K562 (cell line): Measurements from ENCODE around the gene ZMAT2. TPM values are rescaled to one million over a fixed set of nuclear protein-coding genes. Genes with fewer than 3 reads are reported as not detected.

Experiments
- BCLAF1 ChIP-seq, 2 experiments: fragments of 450-650 bp in 1 of 2; IDR thresholded peaks; 2 replicates each; pipeline ENCODE4 v1.6.1; 2011 to 2017; ENCODE audit warnings: low read depth in 2 of 2, antibody characterized with exemption in 1 of 2, borderline replicate concordance in 1 of 2, low read length in 1 of 2, mild to moderate bottlenecking in 1 of 2, mixed read lengths in 1 of 2; ENCODE audit not compliant: control insufficient read depth in 1 of 2
- MGA ChIP-seq: fragments of 450-650 bp; IDR thresholded peaks from 2 replicates; pipeline ENCODE4 v1.6.1; 2016; ENCODE audit warnings: mild to moderate bottlenecking, moderate library complexity
- MNT ChIP-seq, 2 experiments: fragments of 450-650 bp; conservative IDR thresholded peaks; 2 replicates each; pipeline ENCODE4 v1.6.1; 2017; ENCODE audit warnings: mild to moderate bottlenecking in 2 of 2, moderate library complexity in 2 of 2
- MYNN ChIP-seq, 2 experiments: sonication (generic); formaldehyde crosslinking in 1 of 2; IDR thresholded peaks; 2 replicates each; pipeline versions ENCODE4 v1.5.0 to v1.6.1; 2016 to 2020; ENCODE audit warnings: antibody characterized with exemption in 1 of 2, missing genetic modification reagents in 1 of 2
- PHB2 ChIP-seq: fragments of 450-650 bp; IDR thresholded peaks from 2 replicates; pipeline ENCODE4 v1.6.1; 2017; ENCODE audit warnings: low read depth
- RFX5 ChIP-seq: IDR thresholded peaks from 2 replicates; pipeline ENCODE4 v1.6.1; 2011; ENCODE audit warnings: low read depth, mild to moderate bottlenecking, improper control_type of control experiment, low read length
- SRSF9 ChIP-seq: fragments of 200-400 bp; formaldehyde crosslinking; IDR thresholded peaks from 2 replicates; pipeline ENCODE4 v1.6.1; 2017; ENCODE audit warnings: low read depth, low read length, borderline replicate concordance
- TBL1XR1 ChIP-seq, 2 experiments: IDR thresholded peaks; 2 replicates each; pipeline ENCODE4 v1.6.1; 2012; ENCODE audit warnings: improper control_type of control experiment in 2 of 2, low read length in 2 of 2, mild to moderate bottlenecking in 1 of 2
- TEAD4 ChIP-seq, 2 experiments: sonication (generic) in 1 of 2; formaldehyde crosslinking in 1 of 2; IDR thresholded peaks; 2 replicates each; pipeline versions ENCODE4 v1.6.1 to v1.8.0; 2012 to 2022; ENCODE audit warnings: borderline replicate concordance in 1 of 2, inconsistent platforms in 1 of 2, low read length in 1 of 2, mild to moderate bottlenecking in 1 of 2, missing genetic modification reagents in 1 of 2
- ZNF165 ChIP-seq: fragments of 250-450 bp; sonication (Bioruptor Pico); IDR thresholded peaks from 2 replicates; pipeline ENCODE4 v1.4.0; 2020; ENCODE audit warnings: borderline replicate concordance
- polyA plus RNA-seq, 8 experiments: library from polyadenylated mRNA; depleted of rRNA in 4 of 8; stranded (reverse) in 5 of 8; unstranded in 3 of 8; fragments of >200 nt; fragmentation: Nextera tagmentation in 2 of 8; fragmentation: Illumina TruSeq in 1 of 8; extraction: Ambion mirVana in 2 of 8; extraction: Trizol in 1 of 8; gene quantifications; 2 replicates each; pipeline versions ENCODE4 v1.2.1 to v1.2.3, GENCODE V29; 2011 to 2014; ENCODE audit warnings: inconsistent platforms in 1 of 8, missing spikeins in 1 of 8
- total RNA-seq, 7 experiments: library from RNA; depleted of rRNA in 6 of 7; stranded (reverse); fragments of >200 nt in 6 of 7; fragmentation: Illumina TruSeq in 2 of 7; extraction: Trizol in 2 of 7; gene quantifications; 2 replicates each; pipeline versions ENCODE4 v1.2.1 to v1.2.3, GENCODE V29; 2011 to 2021; ENCODE audit warnings: low replicate concordance in 1 of 7

Gene ZMAT2
- total and polyA plus RNA-seq, 9 of the 15 experiments (the other 6 are each of a cell fraction or from before 2014, with no cell fraction given), result 44.2 to 101 (median 69.2) TPM

GRCh38 chr5:140678993-140679392 lies 21.3 kb upstream of the ZMAT2 start (continued):
- TF ChIP-seq BCLAF1 (IDR thresholded peaks at IDR 0.05; ENCODE audit: borderline replicate concordance in 1 of 2, control insufficient read depth in 1 of 2, low read depth in 2 of 2, low read length in 1 of 2) (peak in 1 of 2 experiments; percentile 71; a peak in 1 of 4 replicates), PHB2 (no peak), RFX5 (no peak), SRSF9 (no peak), MYNN (IDR thresholded peaks at IDR 0.05) (peak; percentile 61; the same call in 1 of the 2 replicates), MYNN (CRISPR knock-in tag; IDR thresholded peaks at IDR 0.05) (no peak), TBL1XR1 (IDR thresholded peaks at IDR 0.05; ENCODE audit: low read length in 2 of 2) (0 out of 4 replicates have a peak, but pooled peaks of 1 of the 2 experiments have one; percentile 27), TEAD4 (IDR thresholded peaks at IDR 0.05; ENCODE audit: low read length) (peak; percentile 84), TEAD4 (CRISPR knock-in tag; IDR thresholded peaks at IDR 0.05; ENCODE audit: borderline replicate concordance) (no peak), MNT (conservative IDR thresholded peaks at IDR 0.05) (peak in 1 of 2 experiments; percentile 47; a peak in 1 of 4 replicates), MGA (no peak), ZNF165 (CRISPR knock-in tag) (no peak)
